HepG2 (cell line): Measurements from ENCODE around the gene NRSN2. TPM values are rescaled to one million over a fixed set of nuclear protein-coding genes. Genes with fewer than 3 reads are reported as not detected.

Source experiments
- AGO2 ChIP-seq: fragments of 200-400 bp; formaldehyde crosslinking; optimal IDR thresholded peaks from 2 replicates; pipeline ENCODE3; 2017; ENCODE audit warnings: mild to moderate bottlenecking, low read depth, low read length, moderate library complexity
- CBX1 ChIP-seq: IDR thresholded peaks from one replicate; pipeline ENCODE4 v1.6.1; 2016; ENCODE audit warnings: antibody characterized with exemption, low read depth
- DMTF1 ChIP-seq: sonication (generic); formaldehyde crosslinking; IDR thresholded peaks from 2 replicates; pipeline ENCODE4 v1.4.0; 2020; ENCODE audit warnings: mild to moderate bottlenecking, missing genetic modification reagents
- GABPA ChIP-seq, 2 experiments: IDR thresholded peaks; 2 replicates each; pipeline ENCODE4 v1.6.1; 2011 to 2016; ENCODE audit warnings: low read depth in 2 of 2, low read length in 1 of 2, missing biosample characterization in 1 of 2, missing genetic modification characterization in 1 of 2
- GATAD2A ChIP-seq: IDR thresholded peaks from 2 replicates; pipeline ENCODE4 v1.6.1; 2016
- HDAC1 ChIP-seq: sonication (generic); formaldehyde crosslinking; IDR thresholded peaks from 2 replicates; pipeline ENCODE4 v1.5.1; 2020; ENCODE audit warnings: mild to moderate bottlenecking, missing genetic modification reagents
- JUND ChIP-seq: sonication (generic); formaldehyde crosslinking; IDR thresholded peaks from 2 replicates; pipeline ENCODE4 v1.8.0; 2022; ENCODE audit warnings: mild to moderate bottlenecking, missing genetic modification reagents
- KDM5A ChIP-seq: fragments of 200-600 bp; sonication (generic); IDR thresholded peaks from 2 replicates; pipeline ENCODE4 v1.7.0; 2018; ENCODE audit warnings: antibody characterized with exemption, mild to moderate bottlenecking, low read length, borderline replicate concordance
- MAF1 ChIP-seq: sonication (generic); formaldehyde crosslinking; IDR thresholded peaks from 2 replicates; pipeline ENCODE4 v1.5.0; 2020; ENCODE audit warnings: missing genetic modification reagents, borderline replicate concordance
- PBX2 ChIP-seq: IDR thresholded peaks from 2 replicates; pipeline ENCODE4 v1.6.1; 2016; ENCODE audit warnings: control low read depth
- POLR2G ChIP-seq: fragments of 200-400 bp; formaldehyde crosslinking; IDR thresholded peaks from 2 replicates; pipeline ENCODE4 v1.6.1; 2018; ENCODE audit warnings: mild to moderate bottlenecking, low read depth, low read length, moderate library complexity
- PRDM15 ChIP-seq: sonication (generic); formaldehyde crosslinking; IDR thresholded peaks from 2 replicates; pipeline ENCODE4 v1.4.0; 2020; ENCODE audit warnings: missing genetic modification reagents
- SMYD3 ChIP-seq: sonication (generic); formaldehyde crosslinking; IDR thresholded peaks from 2 replicates; pipeline ENCODE4 v1.8.1; 2023; ENCODE audit warnings: mild to moderate bottlenecking, missing genetic modification reagents
- SP140L ChIP-seq: sonication (generic); formaldehyde crosslinking; IDR thresholded peaks from 2 replicates; pipeline ENCODE4 v1.4.0; 2020; ENCODE audit warnings: missing genetic modification reagents, borderline replicate concordance
- TSC22D2 ChIP-seq: sonication (generic); formaldehyde crosslinking; IDR thresholded peaks from 2 replicates; pipeline ENCODE4 v1.5.1; 2020; ENCODE audit warnings: missing genetic modification reagents, mild to moderate bottlenecking, borderline replicate concordance
- ZIK1 ChIP-seq: sonication (generic); formaldehyde crosslinking; IDR thresholded peaks from 2 replicates; pipeline ENCODE4 v1.5.0; 2020; ENCODE audit warnings: mild to moderate bottlenecking, low read depth, missing genetic modification reagents, borderline replicate concordance
- ZNF331 ChIP-seq: sonication (generic); formaldehyde crosslinking; IDR thresholded peaks from 2 replicates; pipeline ENCODE4 v1.4.0; 2020; ENCODE audit warnings: missing genetic modification reagents
- ZNF414 ChIP-seq: sonication (generic); formaldehyde crosslinking; IDR thresholded peaks from 2 replicates; pipeline ENCODE4 v1.5.0; 2020; ENCODE audit warnings: missing genetic modification reagents
- ZNF446 ChIP-seq: sonication (generic); formaldehyde crosslinking; IDR thresholded peaks from 2 replicates; pipeline ENCODE4 v1.5.0; 2020; ENCODE audit warnings: mild to moderate bottlenecking, missing genetic modification reagents
- ZNF761 ChIP-seq: sonication (generic); formaldehyde crosslinking; conservative IDR thresholded peaks from 2 replicates; pipeline ENCODE4 v1.4.0; 2020; ENCODE audit warnings: mild to moderate bottlenecking, missing genetic modification reagents
- ZSCAN21 ChIP-seq: sonication (generic); formaldehyde crosslinking; IDR thresholded peaks from 2 replicates; pipeline ENCODE4 v1.8.0; 2022; ENCODE audit warnings: mild to moderate bottlenecking, missing genetic modification reagents, moderate library complexity, borderline replicate concordance
- polyA plus RNA-seq, 8 experiments: library from polyadenylated mRNA; depleted of rRNA in 3 of 8; stranded (reverse) in 7 of 8; unstranded in 1 of 8; fragments of >200 nt; fragmentation: Illumina TruSeq in 4 of 8; extraction: Trizol in 4 of 8; gene quantifications; 2 replicates each; pipeline versions ENCODE4 v1.2.1 to v1.2.3, GENCODE V29; 2011 to 2016; ENCODE audit warnings: low read depth in 4 of 8, missing spikeins in 1 of 8, mixed read lengths in 1 of 8; ENCODE audit not compliant: insufficient read depth in 1 of 8
- total RNA-seq, 5 experiments: library from RNA; depleted of rRNA; stranded (reverse); fragments of >200 nt; fragmentation: Illumina TruSeq; extraction: Trizol; gene quantifications; 2 replicates each; pipeline ENCODE4 v1.2.3, GENCODE V29; 2016; ENCODE audit warnings: low read depth in 1 of 5

The NRSN2 gene
- total and polyA plus RNA-seq, 2 of the 13 experiments (the other 11 are each of a cell fraction or from before 2014, with no cell fraction given): 32.3 to 49.4 TPM

- TF ChIP-seq CBX1: no peak
- no peak for TF ChIP-seq ZNF414 (CRISPR knock-in tag)
- no peak; the same call in 1 of the 2 replicates for TF ChIP-seq ZNF761
- TF ChIP-seq GABPA (IDR thresholded peaks at IDR 0.05; ENCODE audit: low read depth, low read length): no peak
- TF ChIP-seq GABPA (CRISPR knock-in tag; IDR thresholded peaks at IDR 0.05; ENCODE audit: low read depth): no peak; the same call in 1 of the 2 replicates
- 0 out of 2 replicates have a peak, but pooled peaks have one; percentile 20 for TF ChIP-seq JUND (CRISPR knock-in tag)
- TF ChIP-seq ZNF446 (CRISPR knock-in tag): no peak
- no peak for TF ChIP-seq SMYD3
- TF ChIP-seq AGO2: peak; percentile 66
- 0 out of 2 replicates have a peak, but pooled peaks have one; percentile 16 for TF ChIP-seq PBX2 (CRISPR knock-in tag)
- 0 out of 2 replicates have a peak, but pooled peaks have one; percentile 45 for TF ChIP-seq ZIK1 (CRISPR knock-in tag)
- peak; percentile 92 for TF ChIP-seq POLR2G
- no peak; the same call in 1 of the 2 replicates for TF ChIP-seq ZSCAN21
- TF ChIP-seq HDAC1 (CRISPR knock-in tag): 0 out of 2 replicates have a peak, but pooled peaks have one; percentile 27
- no peak for TF ChIP-seq MAF1
- no peak; the same call in 1 of the 2 replicates for TF ChIP-seq GATAD2A (CRISPR knock-in tag)
- TF ChIP-seq TSC22D2 (CRISPR knock-in tag): peak; percentile 58
- no peak for TF ChIP-seq PRDM15 (CRISPR knock-in tag)
- TF ChIP-seq DMTF1 (CRISPR knock-in tag): 0 out of 2 replicates have a peak, but pooled peaks have one; percentile 41
- no peak for TF ChIP-seq KDM5A
- 0 out of 2 replicates have a peak, but pooled peaks have one; percentile 27 for TF ChIP-seq SP140L (CRISPR knock-in tag)
- TF ChIP-seq ZNF331 (CRISPR knock-in tag): peak; percentile 31; the same call in 1 of the 2 replicates
Measured at GRCh38 chr20:400454-401275, 53.8 kb downstream of the NRSN2 start (continued).
